GM19099 (cell line): ENCODE data around the gene C1orf232.

Experiments
- POLR2A ChIP-seq: IDR thresholded peaks from 3 replicates; pipeline ENCODE4 v1.6.1; 2011; ENCODE audit warnings: low read depth; ENCODE audit not compliant: insufficient read length; ENCODE audit errors: extremely low read depth

The C1orf232 gene

GRCh38 chr1:26125946-26126320 is 42.8 kb downstream of the C1orf232 start:
- no peak for TF ChIP-seq POLR2A

DNA sequence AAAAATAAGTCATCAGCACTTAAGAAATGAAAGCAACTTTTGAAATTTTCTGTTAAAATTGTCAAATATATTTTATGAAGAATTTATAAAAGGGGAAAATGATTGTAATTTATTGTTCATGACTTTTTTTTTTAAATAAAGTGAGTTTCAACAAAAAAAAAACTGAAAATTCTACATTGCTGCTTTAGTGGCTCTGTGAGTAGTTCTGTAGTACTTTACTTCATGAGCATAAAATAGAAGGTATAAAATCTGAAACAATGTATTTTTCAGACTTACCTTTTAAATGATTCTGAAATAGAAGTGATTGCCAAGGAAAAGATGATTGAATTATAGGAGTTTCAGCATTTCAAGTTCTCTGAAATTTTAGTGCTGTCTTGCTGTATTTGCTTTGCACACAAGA is 43.4 kb downstream of the C1orf232 start:
- no peak for TF ChIP-seq POLR2A

DNA sequence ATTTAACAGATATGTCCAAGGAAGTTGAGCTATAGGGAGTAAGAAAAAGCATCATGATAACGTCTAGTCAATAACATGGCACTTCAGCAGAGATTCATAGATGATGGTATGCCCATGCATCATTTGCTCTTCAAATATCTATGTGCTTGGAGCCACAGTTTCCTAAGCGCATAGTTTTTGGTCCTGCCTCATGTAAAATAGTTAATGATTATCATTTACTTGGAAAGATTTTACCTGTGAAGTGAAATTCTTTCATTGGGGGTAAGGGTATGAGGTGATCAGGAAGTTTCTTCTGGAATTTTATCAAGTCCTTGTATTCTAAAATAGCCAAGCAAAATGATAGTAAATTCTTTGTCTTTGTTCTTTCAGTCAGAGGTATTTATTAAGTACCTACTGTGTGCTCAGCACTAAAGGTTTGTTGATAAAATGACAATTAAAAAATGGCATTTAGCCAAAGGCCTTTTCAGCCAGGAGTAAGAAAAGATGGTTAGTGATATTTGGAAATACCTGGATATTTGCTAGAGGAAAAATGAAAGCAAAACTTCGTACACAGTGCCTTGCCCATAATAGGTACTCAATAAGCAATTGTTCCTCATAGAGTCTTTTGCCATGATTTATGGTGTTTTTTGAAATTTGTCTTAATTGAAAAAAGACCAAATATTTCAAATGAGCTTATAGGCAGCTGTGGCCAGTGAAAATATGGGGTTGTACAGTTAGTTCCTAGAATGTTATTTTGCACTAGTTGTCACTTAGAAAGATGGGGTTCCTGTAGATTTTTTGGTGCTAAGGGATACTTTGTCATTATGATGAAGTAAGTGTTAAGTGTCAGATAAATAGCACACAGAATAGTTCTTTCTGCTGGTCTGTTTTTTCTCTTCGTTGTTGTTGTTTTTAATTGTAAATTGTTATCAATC is 44.1 kb downstream of the C1orf232 start:
- TF ChIP-seq POLR2A = no peak

- TF ChIP-seq POLR2A = no peak
These were observed 45.5 kb downstream of the C1orf232 start for GRCh38 chr1:26122988-26123973.

DNA sequence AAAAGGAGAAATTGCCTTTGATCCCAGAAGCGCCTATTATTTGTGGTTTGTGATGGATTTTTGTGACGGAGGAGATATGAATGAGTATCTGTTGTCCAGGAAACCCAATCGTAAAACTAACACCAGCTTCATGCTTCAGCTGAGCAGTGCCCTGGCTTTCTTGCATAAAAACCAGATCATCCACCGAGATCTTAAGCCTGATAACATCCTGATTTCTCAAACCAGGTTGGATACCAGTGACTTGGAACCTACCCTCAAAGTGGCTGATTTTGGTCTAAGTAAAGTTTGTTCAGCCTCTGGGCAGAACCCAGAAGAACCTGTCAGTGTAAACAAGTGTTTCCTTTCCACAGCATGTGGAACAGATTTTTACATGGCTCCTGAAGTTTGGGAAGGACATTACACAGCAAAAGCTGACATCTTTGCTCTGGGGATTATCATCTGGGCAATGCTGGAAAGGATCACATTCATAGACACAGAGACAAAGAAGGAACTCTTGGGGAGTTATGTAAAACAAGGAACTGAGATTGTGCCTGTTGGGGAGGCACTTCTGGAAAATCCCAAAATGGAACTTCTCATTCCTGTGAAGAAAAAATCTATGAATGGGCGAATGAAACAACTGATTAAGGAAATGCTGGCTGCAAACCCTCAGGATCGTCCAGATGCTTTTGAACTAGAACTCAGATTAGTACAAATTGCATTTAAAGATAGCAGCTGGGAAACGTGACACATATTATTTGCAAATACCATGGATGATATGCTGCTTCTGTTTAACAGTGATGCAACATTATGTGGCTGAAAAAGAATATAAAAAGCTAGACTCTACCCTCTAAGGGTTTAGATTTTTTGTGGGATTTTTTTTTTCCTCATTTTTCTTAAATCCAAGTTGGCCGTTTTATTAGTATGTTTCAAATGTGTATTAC is 46.6 kb downstream of the C1orf232 start:
- no peak for TF ChIP-seq POLR2A

GRCh38 chr1:26119892-26120608 is 48.7 kb downstream of the C1orf232 start:
- no peak for TF ChIP-seq POLR2A

DNA sequence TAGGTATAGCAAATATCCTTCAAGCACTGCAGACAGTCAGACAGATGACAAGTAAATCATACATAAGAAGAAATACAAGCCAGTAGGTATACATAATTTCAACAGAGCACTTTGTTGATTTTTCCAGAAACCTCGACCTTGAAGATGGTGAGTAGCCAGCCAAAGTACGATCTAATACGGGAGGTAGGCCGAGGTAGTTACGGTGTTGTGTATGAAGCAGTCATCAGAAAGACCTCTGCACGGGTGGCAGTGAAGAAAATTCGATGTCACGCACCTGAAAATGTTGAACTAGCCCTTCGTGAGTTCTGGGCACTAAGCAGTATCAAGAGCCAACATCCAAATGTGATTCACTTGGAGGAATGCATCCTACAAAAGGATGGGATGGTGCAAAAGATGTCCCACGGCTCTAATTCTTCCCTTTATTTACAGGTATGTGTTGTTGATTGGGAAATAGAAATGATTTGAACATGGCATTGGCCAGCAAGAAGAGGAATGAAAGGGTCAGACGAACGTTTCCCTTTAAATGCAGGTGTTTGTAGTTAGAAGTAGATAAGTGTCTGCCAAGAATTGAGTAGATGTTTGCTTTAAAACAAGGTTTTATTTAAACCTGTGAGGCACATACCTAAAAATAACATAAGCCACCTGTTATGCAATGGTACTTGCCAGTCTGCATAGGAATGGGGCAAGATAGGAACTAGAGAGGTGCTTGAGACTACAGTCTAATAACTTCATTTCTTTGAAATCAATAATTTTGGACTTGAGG is 54.4 kb downstream of the C1orf232 start:
- no peak for TF ChIP-seq POLR2A
